ENCODE data around the gene UNKL. TPM values are rescaled to one million over a fixed set of nuclear protein-coding genes. Genes with fewer than 3 reads are reported as not detected.

Gene UNKL
- total and polyA plus RNA-seq, 2 of the 8 experiments (the other 6 are each of a cell fraction or from before 2014, with no cell fraction given) = 25.1 to 31.8 TPM

DNA sequence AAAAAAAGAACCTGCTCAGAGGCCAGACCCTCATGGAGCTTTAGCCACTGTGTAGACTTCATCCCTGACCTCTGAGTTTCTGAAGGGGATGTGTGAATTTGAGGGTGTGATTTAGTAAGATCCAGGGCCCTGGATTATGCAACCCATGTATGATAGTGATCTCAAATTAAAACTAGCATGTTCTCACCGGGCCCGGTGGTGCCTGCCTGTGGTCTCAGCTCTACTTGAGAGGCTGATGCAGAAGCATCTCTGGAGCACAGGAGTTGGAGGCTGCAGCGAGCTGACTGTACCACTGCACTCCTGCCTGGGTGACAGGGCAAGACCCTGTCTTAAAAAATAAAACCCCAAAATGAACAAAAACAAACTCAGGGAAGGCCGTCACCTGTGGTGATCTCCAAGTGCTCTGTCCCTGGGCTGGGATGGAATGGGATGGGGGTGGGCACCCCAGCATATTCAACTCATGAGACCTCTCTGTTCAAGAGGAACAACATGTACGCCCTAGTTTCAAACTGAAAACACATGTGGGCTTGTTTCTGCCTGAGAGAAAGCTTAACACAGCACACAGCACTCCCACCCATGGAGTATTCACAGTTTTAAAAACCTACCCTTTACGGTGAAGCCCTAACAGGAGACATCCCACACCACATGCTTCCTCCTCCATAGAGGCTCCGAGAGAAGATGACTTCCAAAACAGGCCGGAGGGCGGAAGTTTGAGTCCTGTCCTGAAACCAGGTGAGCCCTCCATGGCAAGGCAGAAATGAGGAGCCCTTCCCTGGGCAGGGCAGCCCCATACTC is 32.7 kb downstream of the UNKL start (continued):
- TF ChIP-seq HDAC6 (IDR thresholded peaks at IDR 0.05; ENCODE audit: low read depth, low read length) = no peak
- TF ChIP-seq YY1 (IDR thresholded peaks at IDR 0.05; ENCODE audit: low read depth, low read length) = no peak
- no peak for TF ChIP-seq CBX8 (IDR thresholded peaks at IDR 0.05; ENCODE audit: borderline replicate concordance, low read depth, low read length)
- TF ChIP-seq RAD21 (IDR thresholded peaks at IDR 0.05 in 1 of 2, conservative IDR thresholded peaks at IDR 0.05 in 1 of 2; ENCODE audit: low read depth in 2 of 2, low read length in 2 of 2) = no peak
- no peak for TF ChIP-seq SIX5 (IDR thresholded peaks at IDR 0.05; ENCODE audit: low read depth, low read length)
- no peak for TF ChIP-seq SAP30 (IDR thresholded peaks at IDR 0.05; ENCODE audit: insufficient read depth, insufficient replicate concordance, low read length)
- TF ChIP-seq, protein P1, sequence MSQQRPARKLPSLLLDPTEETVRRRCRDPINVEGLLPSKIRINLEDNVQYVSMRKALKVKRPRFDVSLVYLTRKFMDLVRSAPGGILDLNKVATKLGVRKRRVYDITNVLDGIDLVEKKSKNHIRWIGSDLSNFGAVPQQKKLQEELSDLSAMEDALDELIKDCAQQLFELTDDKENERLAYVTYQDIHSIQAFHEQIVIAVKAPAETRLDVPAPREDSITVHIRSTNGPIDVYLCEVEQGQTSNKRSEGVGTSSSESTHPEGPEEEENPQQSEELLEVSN (IDR thresholded peaks at IDR 0.05) = no peak
